DMS53 treated with DMSO at 0.1 percent for 48 hours (cell line): ENCODE measurements around the gene SPPL2B.

Source experiments
- DNase-seq: peaks from one replicate; lab custom pipeline; 2025; ENCODE audit not compliant: unreplicated experiment; lab: John Stamatoyannopoulos, UW

The SPPL2B gene

DNA sequence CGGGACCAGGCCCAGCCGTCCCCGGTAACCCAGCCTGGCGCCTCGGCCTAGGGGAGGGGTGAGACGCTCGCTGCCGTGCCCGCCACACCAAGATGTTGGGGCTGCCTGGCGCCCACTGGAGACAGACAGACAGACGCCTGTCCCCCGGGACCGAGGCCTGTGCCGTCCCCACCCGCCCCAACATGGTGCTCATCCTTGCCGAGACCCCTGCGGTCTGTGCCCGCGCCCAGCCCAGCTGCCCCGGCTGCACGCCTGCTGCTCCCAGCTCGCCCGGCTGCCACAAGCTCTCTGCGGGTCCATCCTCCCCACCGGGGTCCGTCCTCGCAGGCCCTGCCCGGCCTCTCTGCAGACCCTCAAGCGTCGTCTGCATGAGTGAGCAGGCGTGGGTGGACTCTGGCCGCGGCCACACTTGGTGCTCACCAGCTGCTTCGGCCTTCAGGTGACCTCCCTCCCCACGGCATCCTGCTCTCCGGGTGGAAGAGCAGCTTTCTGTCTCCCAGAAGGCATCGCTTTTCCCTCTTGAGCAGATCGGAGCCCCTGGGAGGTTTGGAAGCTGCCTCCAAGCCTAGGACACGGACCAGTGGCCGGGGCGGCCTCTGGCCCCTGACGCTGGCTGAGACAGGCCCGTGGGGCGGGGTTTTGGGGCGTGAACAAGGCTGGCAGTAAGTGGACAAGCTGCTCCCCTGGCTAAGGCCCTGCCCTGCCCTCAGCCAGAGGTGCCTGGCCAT is 24.8 kb downstream of the SPPL2B start:
- DNase-seq, result no peak

- no peak for DNase-seq
These were observed 25.6 kb downstream of the SPPL2B start for GRCh38 chr19:2353887-2354592.

- no peak for DNase-seq
These were observed 26.2 kb downstream of the SPPL2B start for GRCh38 chr19:2354670-2355069.

DNA sequence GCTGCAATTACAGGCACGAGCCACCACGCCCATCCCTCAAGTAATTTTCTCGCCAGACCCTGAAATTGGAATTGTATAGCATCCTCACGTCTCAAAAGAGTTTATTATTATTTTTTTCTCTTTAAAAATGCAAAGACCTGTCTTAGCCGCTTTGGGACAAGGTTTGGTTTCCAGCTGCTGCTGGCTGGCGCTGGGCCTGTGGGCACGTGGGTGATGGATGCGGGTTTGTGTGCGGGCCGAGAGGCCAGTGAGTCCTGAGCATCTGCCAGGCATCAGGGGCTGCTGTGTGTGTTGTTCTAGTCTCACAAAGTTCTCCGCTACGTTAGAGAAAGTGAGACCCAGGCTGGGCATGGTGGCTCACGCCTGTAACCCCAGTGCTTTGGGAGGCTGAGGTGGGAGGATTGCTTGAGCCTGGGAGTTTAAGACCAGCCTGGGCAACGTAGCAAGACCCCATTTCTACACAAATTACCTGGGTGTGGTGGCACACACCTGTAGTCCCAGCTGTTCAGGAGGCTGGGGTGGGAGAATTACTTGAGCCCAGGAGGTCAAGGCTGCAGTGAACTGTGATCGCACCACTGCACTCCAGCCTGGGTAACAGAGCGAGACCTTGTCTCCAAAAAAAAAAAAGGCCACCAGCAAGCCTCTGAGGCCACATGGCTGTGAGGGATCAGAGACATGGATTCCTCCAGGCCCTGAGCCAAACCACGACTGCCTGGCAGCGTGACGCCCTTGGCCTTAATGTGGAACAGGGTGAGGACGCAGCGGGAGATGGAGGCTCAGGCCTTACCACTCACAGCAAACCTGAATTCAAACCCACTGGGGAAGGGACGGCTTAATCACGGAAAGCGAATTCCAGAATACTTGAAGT is 26.9 kb downstream of the SPPL2B start:
- no peak for DNase-seq

DNA sequence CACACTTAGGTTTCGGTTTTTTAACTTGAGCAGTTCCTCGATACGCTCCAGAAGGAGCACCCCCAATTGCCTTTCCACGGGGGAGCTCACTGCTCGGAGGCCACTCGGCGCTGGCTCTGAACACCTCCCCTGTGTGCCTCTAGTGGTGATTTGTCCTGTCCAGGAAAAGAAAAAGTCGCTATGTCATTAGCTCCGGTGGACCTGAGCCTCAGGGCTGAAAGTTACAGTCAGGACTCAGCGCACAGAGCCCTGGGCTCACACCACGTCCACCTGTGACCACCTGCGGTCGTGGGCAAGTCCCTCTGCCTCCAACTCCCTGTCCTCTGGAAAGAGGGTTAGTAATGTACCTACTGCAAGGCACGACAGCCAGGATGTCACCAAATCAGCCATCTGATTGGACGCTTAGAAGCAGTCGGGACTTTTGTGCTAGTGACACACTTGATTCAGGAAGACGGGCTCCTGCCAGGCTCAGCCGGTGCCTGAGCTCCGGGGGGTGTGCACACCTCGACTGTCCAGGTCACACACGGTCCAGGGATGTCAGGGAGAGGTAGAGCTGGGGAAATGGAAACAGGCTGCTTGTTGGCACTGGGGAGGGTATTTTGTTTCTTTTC is 27.7 kb downstream of the SPPL2B start:
- DNase-seq, result no peak

DNA sequence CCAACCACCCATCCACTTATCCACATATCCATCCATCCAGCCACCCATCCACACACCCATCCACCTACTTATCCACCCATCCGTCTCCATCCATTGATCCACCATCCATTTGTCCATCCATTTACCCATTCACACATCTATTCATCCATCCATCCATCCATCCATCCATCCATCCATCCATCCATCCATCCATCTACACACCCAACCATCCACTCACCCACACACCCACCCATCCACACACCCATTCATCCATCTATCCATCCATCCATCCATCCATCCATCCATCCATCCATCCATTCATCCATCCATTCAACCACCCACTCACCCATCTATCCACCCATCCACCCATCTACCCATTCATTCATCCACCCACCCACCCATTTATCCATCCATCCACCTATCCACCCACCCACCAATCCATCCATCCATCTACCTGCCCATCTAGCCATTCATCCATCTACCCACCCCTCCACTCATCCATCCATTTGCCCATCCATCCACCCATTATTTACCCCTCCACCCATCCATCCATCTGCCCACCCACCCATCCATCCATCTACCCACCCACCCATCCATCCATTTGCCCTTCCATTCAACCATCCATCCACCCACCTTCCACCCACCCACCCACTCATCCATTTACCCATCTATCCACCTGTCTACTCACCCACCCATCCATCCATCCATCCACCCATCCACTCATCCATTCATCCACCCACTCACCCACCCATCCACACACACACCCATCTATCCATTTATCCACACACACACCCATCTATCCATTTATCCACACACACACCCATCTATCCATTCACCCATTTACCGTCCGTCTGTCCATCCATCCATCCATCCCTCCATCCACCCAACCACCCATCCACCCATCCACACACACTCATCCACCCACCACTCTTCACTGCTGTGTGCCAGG is 29.1 kb downstream of the SPPL2B start:
- no peak for DNase-seq

- no peak for DNase-seq
These were observed 30.2 kb downstream of the SPPL2B start for GRCh38 chr19:2358548-2359173.

GRCh38 chr19:2359992-2360685 is 31.7 kb downstream of the SPPL2B start, which contains the start of gene TMPRSS9:
TMPRSS9 (plus strand) TSS chr19:2360265; CDS start chr19:2389786, 29,521 bp downstream.
- DNase-seq, result no peak

DNA sequence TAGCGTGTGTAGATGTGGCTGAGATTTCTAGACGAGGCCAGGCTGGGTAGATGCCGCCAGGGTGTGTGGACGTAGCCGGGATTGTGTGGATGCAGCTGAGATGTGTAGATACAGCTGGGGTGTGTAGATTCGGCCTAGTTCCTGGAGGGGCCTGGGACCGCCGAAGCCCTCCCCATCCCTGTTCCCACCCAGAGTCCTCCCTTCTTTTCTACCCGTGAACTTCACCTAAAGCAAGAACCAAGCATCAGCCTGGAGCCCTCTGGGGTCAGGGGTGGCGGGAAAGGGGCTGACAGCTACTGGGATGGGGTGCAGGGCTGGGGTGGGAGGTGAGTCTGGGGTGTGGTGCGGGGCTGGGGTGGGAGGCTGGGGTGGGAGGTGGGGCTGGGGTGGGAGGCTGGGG is 32.3 kb downstream of the SPPL2B start:
- no peak for DNase-seq

DNA sequence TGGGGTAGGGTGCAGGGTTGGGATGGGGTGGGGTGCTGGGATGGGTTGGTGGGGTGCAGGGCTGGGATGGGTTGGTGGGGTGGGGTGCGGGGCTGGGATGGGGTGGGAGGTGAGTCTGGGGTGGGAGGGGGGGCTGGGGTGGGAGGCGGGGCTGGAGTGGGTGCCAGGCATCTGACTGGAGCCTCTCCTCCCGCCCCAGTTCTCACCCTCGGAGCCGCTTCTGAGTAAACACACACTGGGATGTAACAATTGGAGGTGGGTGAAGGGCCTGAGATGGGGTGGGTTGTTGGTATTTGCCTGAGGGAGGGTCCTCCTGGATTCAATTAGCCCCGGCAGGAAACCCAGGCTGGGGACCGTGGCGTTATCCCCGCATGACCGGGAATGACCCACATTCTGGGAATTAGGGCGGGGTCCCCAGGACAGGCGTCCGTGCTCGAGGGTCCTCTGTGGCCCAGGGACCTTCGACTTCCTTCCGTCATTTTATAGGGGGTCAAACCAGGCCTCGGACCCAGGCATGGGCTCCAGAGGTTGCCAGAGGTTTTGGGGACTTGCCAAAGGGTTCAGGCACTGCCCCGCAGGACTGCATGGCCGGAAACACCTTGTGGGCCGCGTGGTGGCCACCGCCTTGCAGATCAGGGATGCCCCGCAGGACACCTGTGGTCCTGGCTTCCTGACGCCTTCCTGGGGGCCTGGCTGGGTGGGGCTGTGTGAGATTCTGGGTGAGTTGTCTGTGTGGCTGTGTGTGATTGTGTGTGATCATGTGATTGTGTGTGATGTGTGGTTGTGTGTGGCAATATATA is 33.0 kb downstream of the SPPL2B start:
- DNase-seq, result no peak

- no peak for DNase-seq
These were observed 33.8 kb downstream of the SPPL2B start for GRCh38 chr19:2362046-2362969.

GRCh38 chr19:2362970-2363300 is 34.5 kb downstream of the SPPL2B start:
- DNase-seq, result no peak

- DNase-seq, result no peak
These were observed 34.9 kb downstream of the SPPL2B start for GRCh38 chr19:2363419-2363818.

DNA sequence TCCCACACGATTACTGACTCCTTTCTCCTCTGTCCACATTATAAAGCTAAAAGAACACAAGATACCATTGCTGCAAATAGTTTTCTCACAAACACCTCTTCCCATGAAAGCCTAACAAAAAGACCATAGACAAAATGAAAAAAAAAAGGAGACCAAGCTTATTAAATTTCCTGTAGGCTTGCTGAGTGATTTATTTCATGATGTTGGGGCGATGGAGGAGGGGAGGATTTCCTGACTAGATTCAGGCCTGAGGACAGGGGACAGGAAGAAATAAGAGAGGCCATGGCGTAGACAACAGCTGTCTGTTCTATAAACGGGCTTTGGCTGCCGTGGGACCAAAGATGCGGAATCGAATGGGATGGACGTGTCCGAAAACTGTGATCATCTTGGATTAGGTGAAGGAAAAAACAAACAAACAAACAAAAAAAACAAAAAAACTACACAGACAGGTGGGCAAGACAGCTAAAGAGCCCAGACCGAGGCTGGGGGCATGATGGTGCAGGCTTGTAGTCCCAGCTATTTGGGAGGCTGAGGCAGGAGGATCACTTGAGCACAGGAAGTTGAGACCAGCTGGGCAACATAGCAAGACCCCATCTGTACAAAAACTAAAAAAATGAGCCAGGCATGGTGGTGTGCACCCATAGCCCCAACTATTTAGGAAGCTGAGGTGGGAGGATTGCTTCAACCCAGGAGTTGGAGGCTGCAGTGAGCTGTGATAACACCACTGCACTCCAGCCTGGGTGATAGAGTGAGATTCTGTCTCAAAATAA is 36.9 kb downstream of the SPPL2B start:
- DNase-seq, result no peak

DNA sequence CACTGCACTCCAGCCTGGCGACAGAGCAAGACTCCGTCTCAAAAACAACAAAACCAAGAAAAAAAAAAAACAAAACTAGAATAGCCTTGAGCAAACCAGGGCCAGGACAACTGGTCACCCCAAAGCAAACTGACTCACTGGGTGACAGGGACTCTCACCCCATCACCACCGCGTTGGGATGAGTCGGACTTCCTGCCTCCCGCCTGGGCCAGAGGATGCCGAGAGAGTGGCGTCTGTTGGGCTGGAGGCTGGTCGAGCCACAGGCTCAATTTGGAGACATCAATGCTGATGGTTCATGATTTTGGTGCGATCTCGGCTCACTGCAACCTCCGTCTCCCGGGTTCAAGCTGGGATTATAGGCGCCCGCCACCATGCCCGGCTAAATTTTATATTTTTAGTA is 43.2 kb downstream of the SPPL2B start:
- no peak for DNase-seq

DNA sequence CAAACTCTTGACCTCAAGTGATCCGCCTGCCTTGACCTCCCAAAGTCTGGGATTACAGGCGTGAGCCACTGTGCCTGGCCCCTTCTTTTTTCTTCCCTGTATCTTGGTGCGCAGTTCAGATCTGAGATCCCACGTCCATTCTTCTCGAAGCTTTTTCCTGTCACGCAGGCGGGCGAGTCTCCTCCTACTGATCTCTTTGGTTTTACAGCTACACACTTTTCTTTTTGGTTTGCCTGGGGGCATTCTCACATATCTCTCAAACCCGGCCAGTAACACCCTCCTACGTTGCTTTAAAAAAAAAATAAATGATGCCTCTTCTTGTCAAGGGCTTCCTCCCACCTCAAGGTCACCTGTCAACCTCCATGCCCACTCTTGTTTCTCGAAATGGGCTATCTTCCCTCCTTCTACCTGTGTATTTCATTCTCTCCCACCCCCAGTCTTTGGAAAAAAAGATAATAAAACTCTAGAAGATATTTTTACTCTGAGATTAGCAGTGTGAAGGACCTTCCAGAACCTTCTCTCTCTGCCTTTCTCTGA is 43.7 kb downstream of the SPPL2B start:
- DNase-seq, result no peak
